ENCODE data around the gene GAS6. TPM values are rescaled to one million over a fixed set of nuclear protein-coding genes. Genes with fewer than 3 reads are reported as not detected.
"Not testable (repeated sequence)": the region's sequence is repeated elsewhere in the genome, so short reads cannot be mapped to it uniquely, and the experiment has no call there.

The GAS6 gene
- total RNA-seq, 1 donor from 2014 or later = 14.8 TPM

DNA sequence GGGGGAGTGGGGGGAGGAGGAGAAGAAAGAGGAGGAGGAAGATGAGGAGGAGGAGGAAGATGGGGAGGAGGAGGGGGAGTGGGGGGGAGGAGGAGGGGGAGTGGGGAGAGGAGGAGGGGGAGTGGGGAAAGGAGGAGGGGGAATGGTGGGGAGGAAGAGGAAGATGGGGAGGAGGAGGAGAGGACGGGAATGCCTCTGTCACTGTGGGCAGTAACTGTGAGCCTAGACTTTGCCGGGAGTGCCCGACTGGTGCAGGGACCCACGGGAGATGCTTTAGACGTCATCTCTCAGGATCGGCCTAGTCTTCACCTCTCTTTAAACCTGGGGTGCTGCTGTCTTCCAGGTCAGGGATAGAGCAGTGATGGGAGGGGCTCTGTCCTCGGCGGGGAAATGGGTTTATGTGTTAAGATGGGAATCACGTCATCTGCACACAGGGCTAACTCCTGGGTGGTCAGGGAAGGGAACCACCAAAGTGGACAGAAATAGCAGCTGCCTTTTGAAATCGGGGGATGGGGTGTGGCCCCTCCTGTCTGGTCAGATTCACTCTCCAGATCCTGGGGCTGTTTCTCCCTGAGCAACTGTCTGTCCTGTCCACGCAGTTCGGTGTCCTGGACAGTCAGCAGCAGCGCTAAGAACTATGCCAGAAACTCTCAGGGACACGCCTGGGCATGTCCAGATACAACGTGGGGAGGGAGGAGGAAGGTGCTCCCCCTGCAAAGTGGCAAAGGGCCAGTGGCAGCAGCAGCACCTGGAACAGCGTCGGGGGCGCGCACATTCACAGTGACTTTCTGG, 26.9 kb downstream of the GAS6 start:
- Mint-ChIP-seq H3K27ac (ENCODE audit: unreplicated experiment) (peak overlapping the region; percentile 97), H3K4me1 (ENCODE audit: unreplicated experiment) (peaks cover 22% of the 10 kb centered on the region)
- DNase-seq (ENCODE audit: extremely low spot score, unreplicated experiment) = no peak

DNA sequence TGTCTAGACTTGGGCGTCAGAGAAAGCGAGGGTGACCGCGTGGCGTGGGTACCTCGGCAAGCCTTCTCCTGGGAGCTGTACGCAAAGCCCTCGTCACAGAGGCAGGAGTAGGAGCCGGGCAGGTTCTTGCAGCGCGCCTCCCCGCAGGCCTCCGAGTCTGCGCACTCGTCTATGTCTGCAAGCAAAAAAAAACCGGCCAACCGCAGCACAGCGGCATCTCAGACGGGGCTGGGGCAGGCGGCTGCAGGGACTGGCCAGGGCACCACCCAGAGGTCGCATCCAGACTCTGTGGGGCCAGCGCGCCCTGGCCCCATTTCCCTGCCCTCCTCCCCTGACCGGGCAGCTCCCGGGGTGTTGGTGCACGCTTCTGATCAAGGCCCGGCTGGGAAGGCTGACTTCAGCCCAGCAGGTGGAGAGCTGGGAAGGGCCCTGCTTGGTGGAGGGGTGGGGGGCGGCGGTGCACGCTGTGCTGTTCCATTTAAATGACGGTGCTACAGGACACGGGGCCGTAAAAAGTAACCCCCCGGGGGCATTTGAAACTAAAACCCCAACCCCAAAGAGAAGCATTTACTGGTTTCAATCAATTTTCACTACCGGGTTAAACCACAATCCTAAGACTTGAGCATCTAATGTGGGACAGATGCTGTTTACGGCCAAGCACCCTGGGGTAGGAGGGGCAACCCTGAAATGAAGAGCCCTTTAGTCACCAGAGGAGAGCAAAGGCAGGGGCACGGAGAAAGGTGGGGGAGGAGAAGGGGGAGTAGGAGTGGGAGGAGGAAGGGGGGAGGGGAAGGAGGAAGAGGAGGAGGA, 28.2 kb downstream of the GAS6 start:
- Mint-ChIP-seq H3K27ac (ENCODE audit: unreplicated experiment) (peak overlapping the region; percentile 83), H3K36me3 (ENCODE audit: unreplicated experiment) (no peaks in the 10 kb centered on the region), H3K4me1 (ENCODE audit: unreplicated experiment) (peaks cover 22% of the 10 kb centered on the region), H3K27me3 (ENCODE audit: unreplicated experiment) (no peaks in the 10 kb centered on the region), H3K9me3 (ENCODE audit: unreplicated experiment) (no peaks in the 10 kb centered on the region), H3K4me3 (ENCODE audit: unreplicated experiment) (no peak overlapping the region)
- no peak for DNase-seq (ENCODE audit: extremely low spot score, unreplicated experiment)
- TF ChIP-seq, protein P1, sequence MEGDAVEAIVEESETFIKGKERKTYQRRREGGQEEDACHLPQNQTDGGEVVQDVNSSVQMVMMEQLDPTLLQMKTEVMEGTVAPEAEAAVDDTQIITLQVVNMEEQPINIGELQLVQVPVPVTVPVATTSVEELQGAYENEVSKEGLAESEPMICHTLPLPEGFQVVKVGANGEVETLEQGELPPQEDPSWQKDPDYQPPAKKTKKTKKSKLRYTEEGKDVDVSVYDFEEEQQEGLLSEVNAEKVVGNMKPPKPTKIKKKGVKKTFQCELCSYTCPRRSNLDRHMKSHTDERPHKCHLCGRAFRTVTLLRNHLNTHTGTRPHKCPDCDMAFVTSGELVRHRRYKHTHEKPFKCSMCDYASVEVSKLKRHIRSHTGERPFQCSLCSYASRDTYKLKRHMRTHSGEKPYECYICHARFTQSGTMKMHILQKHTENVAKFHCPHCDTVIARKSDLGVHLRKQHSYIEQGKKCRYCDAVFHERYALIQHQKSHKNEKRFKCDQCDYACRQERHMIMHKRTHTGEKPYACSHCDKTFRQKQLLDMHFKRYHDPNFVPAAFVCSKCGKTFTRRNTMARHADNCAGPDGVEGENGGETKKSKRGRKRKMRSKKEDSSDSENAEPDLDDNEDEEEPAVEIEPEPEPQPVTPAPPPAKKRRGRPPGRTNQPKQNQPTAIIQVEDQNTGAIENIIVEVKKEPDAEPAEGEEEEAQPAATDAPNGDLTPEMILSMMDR (IDR thresholded peaks at IDR 0.05) = no peak

More for the DNA sequence above, 26.9 kb downstream of the GAS6 start:
- H3K9me3 Mint-ChIP-seq (ENCODE audit: unreplicated experiment) = no peaks in the 10 kb centered on the region
- no peaks in the 10 kb centered on the region for H3K27me3 Mint-ChIP-seq (ENCODE audit: unreplicated experiment)
- TF ChIP-seq, protein P1 (IDR thresholded peaks at IDR 0.05) = no peak
- H3K4me3 Mint-ChIP-seq (ENCODE audit: unreplicated experiment) = peak overlapping the region; percentile 4
- H3K36me3 Mint-ChIP-seq (ENCODE audit: unreplicated experiment) = no peaks in the 10 kb centered on the region

DNA sequence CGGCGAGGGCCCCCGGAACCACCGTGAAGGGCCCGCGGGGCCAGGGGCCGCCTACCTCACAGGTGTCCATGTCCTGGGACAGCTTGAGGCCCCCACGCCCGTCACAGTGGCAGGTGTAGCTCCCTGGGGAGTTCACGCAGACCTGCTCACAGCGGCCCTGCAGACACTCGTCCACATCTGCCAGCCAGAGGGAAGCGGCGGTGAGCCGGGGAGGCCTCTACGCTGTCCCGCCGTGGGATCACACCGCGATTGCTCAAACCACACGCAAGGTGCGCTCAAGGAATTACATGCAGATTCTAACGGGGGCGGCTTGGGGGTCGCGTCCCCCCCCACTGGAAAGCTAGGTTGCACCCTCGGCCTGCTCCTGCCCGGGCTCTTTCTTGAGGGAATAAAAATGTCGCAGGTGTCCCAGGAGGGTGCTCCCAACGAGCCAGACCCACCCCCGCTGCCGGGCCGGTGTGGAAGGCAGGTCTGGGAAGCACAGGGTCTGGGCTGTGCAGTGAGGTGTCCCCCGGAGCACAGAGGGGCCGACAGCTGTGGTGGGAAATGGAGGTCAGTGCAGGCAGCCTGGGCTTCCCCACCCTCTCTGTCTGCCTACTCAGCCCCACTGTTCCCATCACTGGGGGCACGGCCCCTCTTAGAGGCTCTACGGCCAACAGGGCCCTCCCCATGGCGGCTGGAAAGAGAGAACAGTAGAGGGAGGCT, 29.2 kb downstream of the GAS6 start:
- no peaks in the 10 kb centered on the region for H3K9me3 Mint-ChIP-seq (ENCODE audit: unreplicated experiment)

DNA sequence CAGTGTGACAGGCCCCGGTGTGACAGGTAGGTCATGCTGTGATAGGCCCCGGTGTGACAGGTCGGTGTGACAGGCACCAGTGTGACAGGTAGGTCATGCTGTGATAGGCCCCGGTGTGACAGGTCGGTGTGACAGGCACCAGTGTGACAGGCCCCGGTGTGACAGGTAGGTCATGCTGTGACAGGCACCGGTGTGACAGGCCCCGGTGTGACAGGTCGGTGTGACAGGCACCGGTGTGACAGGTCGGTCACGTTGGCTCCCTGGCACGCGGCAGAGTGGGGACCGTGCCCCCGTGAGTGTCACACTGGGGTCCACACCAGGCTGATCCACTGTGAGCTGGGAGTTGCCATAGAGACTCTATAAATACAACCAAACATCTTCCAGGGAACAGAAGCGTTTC, 29.9 kb downstream of the GAS6 start:
- Mint-ChIP-seq H3K27ac (ENCODE audit: unreplicated experiment) (peak overlapping the region; percentile 44), H3K4me1 (ENCODE audit: unreplicated experiment) (peaks cover 22% of the 10 kb centered on the region)
- H3K4me3 Mint-ChIP-seq (ENCODE audit: unreplicated experiment); H3K9me3 Mint-ChIP-seq (ENCODE audit: unreplicated experiment); DNase-seq (ENCODE audit: extremely low spot score, unreplicated experiment); H3K27me3 Mint-ChIP-seq (ENCODE audit: unreplicated experiment); H3K36me3 Mint-ChIP-seq (ENCODE audit: unreplicated experiment): not testable (repeated sequence)

More for the DNA sequence above, 29.2 kb downstream of the GAS6 start:
- Mint-ChIP-seq H3K4me3 (ENCODE audit: unreplicated experiment) (no peak overlapping the region), H3K27ac (ENCODE audit: unreplicated experiment) (no peak overlapping the region), H3K4me1 (ENCODE audit: unreplicated experiment) (peaks cover 22% of the 10 kb centered on the region), H3K36me3 (ENCODE audit: unreplicated experiment) (no peaks in the 10 kb centered on the region), H3K27me3 (ENCODE audit: unreplicated experiment) (no peaks in the 10 kb centered on the region)
- DNase-seq (ENCODE audit: extremely low spot score, unreplicated experiment) = no peak
- TF ChIP-seq, protein P1 (IDR thresholded peaks at IDR 0.05) = no peak

DNA sequence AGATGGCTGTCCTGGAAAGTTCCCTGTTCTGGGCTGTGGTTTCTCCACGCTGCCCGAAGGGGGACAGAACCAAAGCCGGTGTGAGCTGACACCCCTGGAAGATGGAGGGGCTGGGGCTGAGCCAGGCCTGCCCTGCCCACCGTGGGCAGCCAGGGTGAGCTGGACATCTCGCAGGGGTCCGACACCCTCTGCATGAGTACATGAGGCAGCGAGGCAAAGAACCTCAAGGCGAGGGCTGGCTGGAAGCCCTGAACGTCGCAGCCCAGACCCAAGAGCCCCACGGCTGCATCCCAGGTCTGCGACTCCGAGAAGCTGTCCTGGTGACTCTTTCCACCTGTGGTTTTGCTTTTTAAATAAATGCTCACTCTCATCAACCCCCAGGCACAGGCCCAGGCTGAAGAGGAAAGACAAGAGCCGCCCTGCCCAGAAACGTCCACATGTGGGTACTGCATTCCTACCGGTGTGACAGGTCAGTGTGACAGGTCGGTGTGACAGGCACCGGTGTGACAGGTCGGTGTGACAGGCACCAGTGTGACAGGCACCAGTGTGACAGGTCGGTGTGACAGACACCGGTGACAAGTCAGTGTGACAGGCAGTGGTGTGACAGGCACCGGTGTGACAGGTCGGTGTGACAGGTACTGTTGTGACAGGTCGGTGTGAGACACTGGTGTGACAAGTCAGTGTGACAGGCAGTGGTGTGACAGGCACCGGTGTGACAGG, 30.6 kb downstream of the GAS6 start:
- Mint-ChIP-seq H3K4me1 (ENCODE audit: unreplicated experiment) (peaks cover 19% of the 10 kb centered on the region), H3K27me3 (ENCODE audit: unreplicated experiment) (no peaks in the 10 kb centered on the region), H3K9me3 (ENCODE audit: unreplicated experiment) (no peaks in the 10 kb centered on the region), H3K27ac (ENCODE audit: unreplicated experiment) (no peak overlapping the region), H3K36me3 (ENCODE audit: unreplicated experiment) (no peaks in the 10 kb centered on the region), H3K4me3 (ENCODE audit: unreplicated experiment) (no peak overlapping the region)
- TF ChIP-seq, protein P1 (IDR thresholded peaks at IDR 0.05) = no peak
- no peak for DNase-seq (ENCODE audit: extremely low spot score, unreplicated experiment)
